ENCODE results near the gene CAMK1D. TPM values are rescaled to one million over a fixed set of nuclear protein-coding genes. Genes with fewer than 3 reads are reported as not detected.

Gene CAMK1D
- total RNA-seq, 8 experiments from 2014 or later = 1.9 to 15.8 (median 7.4) TPM

GRCh38 chr10:12838366-12838765, 489.0 kb downstream of the CAMK1D start:
- no peak overlapping the region for H3K27ac ChIP-seq
- 0 to 100% (median 73%) methylated on average over 1 to 8 of the region's 9 CpGs; no CpG with 5 or more reads in 1 of the 10 experiments for WGBS, 10 experiments
- H3K4me1 ChIP-seq (replicated peaks in 1 of 2) = no peaks in the 10 kb centered on the region
- no peak for ATAC-seq (replicated peaks in 6 of 8)
- in situ Hi-C loops (cut with MboI; ENCODE audit: low pct_unique_long_range_greater_than_20kb in 2 of 9, low sequenced_read_pairs in 9 of 9, unreplicated experiment in 9 of 9) = no loop called here
- H3K4me3 ChIP-seq = no peak overlapping the region

- 40 to 81% (median 73%) methylated on average over 2 to 14 of the region's 27 CpGs; no CpG with 5 or more reads in 1 of the 10 experiments for WGBS, 10 experiments
Observed at GRCh38 chr10:12838995-12839927, 489.9 kb downstream of the CAMK1D start.

GRCh38 chr10:12839941-12840611, 490.7 kb downstream of the CAMK1D start:
- Histone ChIP-seq H3K27ac (no peak overlapping the region), H3K4me1 (replicated peaks in 1 of 2) (peaks cover 6 to 10% of the 10 kb centered on the region in 2 donors), H3K4me3 (no peak overlapping the region)
- in situ Hi-C loops (cut with MboI; ENCODE audit: low pct_unique_long_range_greater_than_20kb in 2 of 9, low sequenced_read_pairs in 9 of 9, unreplicated experiment in 9 of 9) = no loop called here
- 9 to 84% (median 43%) methylated on average over 1 to 7 of the region's 9 CpGs; no CpG with 5 or more reads in 2 of the 10 experiments for WGBS, 10 experiments
- ATAC-seq (replicated peaks in 6 of 8) = no peak

More at GRCh38 chr10:12838995-12839927, 489.9 kb downstream of the CAMK1D start:
- no peak overlapping the region for H3K27ac ChIP-seq
- no peak for ATAC-seq (replicated peaks in 6 of 8)
- H3K4me1 ChIP-seq (replicated peaks in 1 of 2) = peaks cover 0 to 2% of the 10 kb centered on the region in 2 donors
- in situ Hi-C loops (cut with MboI; ENCODE audit: low pct_unique_long_range_greater_than_20kb in 2 of 9, low sequenced_read_pairs in 9 of 9, unreplicated experiment in 9 of 9) = no loop called here
- no peak overlapping the region for H3K4me3 ChIP-seq

- 38 to 100% (median 82%) methylated on average over 1 to 10 of the region's 10 CpGs; no CpG with 5 or more reads in 4 of the 10 experiments for WGBS, 10 experiments
- Histone ChIP-seq H3K4me3 (no peak overlapping the region), H3K4me1 (replicated peaks in 1 of 2) (peaks cover 7 to 11% of the 10 kb centered on the region in 2 donors), H3K27ac (no peak overlapping the region)
- in situ Hi-C loops (cut with MboI; ENCODE audit: low pct_unique_long_range_greater_than_20kb in 2 of 9, low sequenced_read_pairs in 9 of 9, unreplicated experiment in 9 of 9) = no loop called here
- no peak for ATAC-seq (replicated peaks in 6 of 8)
Observed at GRCh38 chr10:12841426-12841825, 492.1 kb downstream of the CAMK1D start.

GRCh38 chr10:12841826-12842225, 492.5 kb downstream of the CAMK1D start:
- Histone ChIP-seq H3K27ac (no peak overlapping the region), H3K4me3 (no peak overlapping the region), H3K4me1 (replicated peaks in 1 of 2) (peaks cover 7 to 11% of the 10 kb centered on the region in 2 donors)
- in situ Hi-C loops (cut with MboI; ENCODE audit: low pct_unique_long_range_greater_than_20kb in 2 of 9, low sequenced_read_pairs in 9 of 9, unreplicated experiment in 9 of 9) = no loop called here
- ATAC-seq (replicated peaks in 6 of 8) = no peak
- WGBS, 10 experiments = 31 to 100% (median 89%) methylated on average over 2 to 9 of the region's 13 CpGs; no CpG with 5 or more reads in 2 of the 10 experiments

- Histone ChIP-seq H3K4me1 (replicated peaks in 1 of 2) (peaks cover 7 to 11% of the 10 kb centered on the region in 2 donors), H3K27ac (no peak overlapping the region), H3K4me3 (no peak overlapping the region)
- WGBS, 10 experiments = 36 to 100% (median 80%) methylated on average over 1 to 6 of the region's 6 CpGs; no CpG with 5 or more reads in 5 of the 10 experiments
- no peak for ATAC-seq (replicated peaks in 6 of 8)
- in situ Hi-C loops (cut with MboI; ENCODE audit: low pct_unique_long_range_greater_than_20kb in 2 of 9, low sequenced_read_pairs in 9 of 9, unreplicated experiment in 9 of 9) = no loop called here
Observed at GRCh38 chr10:12842310-12842709, 493.0 kb downstream of the CAMK1D start.

- Histone ChIP-seq H3K27ac (no peak overlapping the region), H3K4me1 (replicated peaks in 1 of 2) (peaks cover 7 to 11% of the 10 kb centered on the region in 2 donors), H3K4me3 (no peak overlapping the region)
- in situ Hi-C loops (cut with MboI; ENCODE audit: low pct_unique_long_range_greater_than_20kb in 2 of 9, low sequenced_read_pairs in 9 of 9, unreplicated experiment in 9 of 9) = no loop called here
- ATAC-seq (replicated peaks in 6 of 8) = no peak
- WGBS, 10 experiments = 73 to 100% (median 88%) methylated on average over 1 to 9 of the region's 12 CpGs; no CpG with 5 or more reads in 3 of the 10 experiments
Observed at GRCh38 chr10:12843296-12843945, 494.1 kb downstream of the CAMK1D start.

GRCh38 chr10:12844811-12845483, 495.6 kb downstream of the CAMK1D start:
- H3K4me3 ChIP-seq = no peak overlapping the region
- in situ Hi-C loops (cut with MboI; ENCODE audit: low pct_unique_long_range_greater_than_20kb in 2 of 9, low sequenced_read_pairs in 9 of 9, unreplicated experiment in 9 of 9) = no loop called here
- H3K4me1 ChIP-seq (replicated peaks in 1 of 2) = peaks cover 7 to 11% of the 10 kb centered on the region in 2 donors
- peak overlapping the region; percentile 3 to 75 for H3K27ac ChIP-seq
- peak; percentile 78 to 95 (median 90) for ATAC-seq (replicated peaks in 6 of 8)
- 0 to 54% (median 27%) methylated on average over 3 to 10 of the region's 11 CpGs; no CpG with 5 or more reads in 1 of the 10 experiments for WGBS, 10 experiments

GRCh38 chr10:12846718-12847117, 497.4 kb downstream of the CAMK1D start:
- Histone ChIP-seq H3K27ac (no peak overlapping the region), H3K4me1 (replicated peaks in 1 of 2) (peaks cover 7 to 11% of the 10 kb centered on the region in 2 donors), H3K4me3 (no peak overlapping the region)
- ATAC-seq (replicated peaks in 6 of 8) = no peak
- in situ Hi-C loops (cut with MboI; ENCODE audit: low pct_unique_long_range_greater_than_20kb in 2 of 9, low sequenced_read_pairs in 9 of 9, unreplicated experiment in 9 of 9) = no loop called here
- 0 to 89% (median 21%) methylated on average over 1 of the region's 1 CpG; no CpG with 5 or more reads in 4 of the 10 experiments for WGBS, 10 experiments

- in situ Hi-C loops (cut with MboI; ENCODE audit: low pct_unique_long_range_greater_than_20kb in 2 of 9, low sequenced_read_pairs in 9 of 9, unreplicated experiment in 9 of 9) = no loop called here
Observed at GRCh38 chr10:12847361-12847975, 498.1 kb downstream of the CAMK1D start.

GRCh38 chr10:12848439-12849173, 499.3 kb downstream of the CAMK1D start:
- no peak for ATAC-seq (replicated peaks in 6 of 8)
- Histone ChIP-seq H3K27ac (no peak overlapping the region), H3K4me3 (no peak overlapping the region), H3K4me1 (replicated peaks in 1 of 2) (peaks cover 7 to 11% of the 10 kb centered on the region in 2 donors)
- in situ Hi-C loops (cut with MboI; ENCODE audit: low pct_unique_long_range_greater_than_20kb in 2 of 9, low sequenced_read_pairs in 9 of 9, unreplicated experiment in 9 of 9) = no loop called here
- 53 to 97% (median 77%) methylated on average over 3 to 6 of the region's 11 CpGs; no CpG with 5 or more reads in 1 of the 10 experiments for WGBS, 10 experiments

More at GRCh38 chr10:12847361-12847975, 498.1 kb downstream of the CAMK1D start:
- Histone ChIP-seq H3K27ac (no peak overlapping the region), H3K4me1 (replicated peaks in 1 of 2) (peaks cover 7 to 11% of the 10 kb centered on the region in 2 donors), H3K4me3 (no peak overlapping the region)
- WGBS, 10 experiments = 48 to 83% (median 68%) methylated on average over 1 to 9 of the region's 14 CpGs; no CpG with 5 or more reads in 1 of the 10 experiments
- peak in 1 of 8 experiments; percentile 10 for ATAC-seq (replicated peaks in 6 of 8)

Data from motor neuron (in vitro differentiated cells).